ENCODE data around the gene TENM3.

TENM3 gene

DNA sequence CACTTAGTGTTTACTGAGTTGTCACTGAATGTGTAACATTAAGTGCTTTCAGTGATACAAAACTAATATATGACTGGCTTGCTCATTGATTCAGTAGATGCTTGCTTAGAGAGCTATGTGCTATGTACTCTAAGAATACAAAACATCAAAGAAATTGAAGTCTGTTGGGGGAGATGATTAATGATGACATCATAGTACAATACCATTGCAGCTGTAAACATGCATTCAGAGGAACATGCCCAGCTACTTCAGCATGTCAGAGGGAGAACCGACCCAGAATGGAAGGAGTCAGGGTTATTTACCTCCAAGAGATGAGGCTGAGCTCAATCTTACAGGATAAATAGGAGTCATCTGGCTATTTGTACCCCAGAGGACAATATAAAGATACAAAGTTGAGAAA lies 290.8 kb downstream of the TENM3 start:
- no peak for DNase-seq

DNA sequence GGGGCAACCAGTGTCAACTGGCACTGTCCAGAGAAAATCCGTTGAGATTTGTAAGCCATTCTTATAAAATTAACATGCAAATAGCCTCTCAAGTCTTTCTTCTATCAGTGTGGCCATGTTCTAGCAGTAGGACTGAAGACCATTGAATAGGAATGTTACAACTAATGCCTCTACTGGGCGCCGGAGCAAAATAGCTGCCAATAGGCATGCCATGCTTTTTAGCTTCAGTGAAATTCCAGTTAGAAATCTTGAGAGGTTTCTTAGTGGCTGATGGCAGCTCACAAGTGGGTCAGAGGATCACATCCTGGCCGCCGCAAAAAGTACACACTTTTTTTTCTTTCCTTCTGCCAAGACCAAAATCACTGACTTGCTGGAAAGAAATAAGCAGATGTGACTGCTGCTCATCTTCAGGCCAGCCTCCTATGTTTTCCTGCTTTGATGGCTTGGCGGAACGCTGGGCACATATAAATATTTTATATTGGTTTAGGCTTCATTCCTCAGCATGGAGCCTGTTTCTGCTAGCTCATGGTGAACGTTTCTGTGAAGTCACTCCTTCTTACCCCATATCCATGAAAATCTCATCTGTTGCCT lies 293.1 kb downstream of the TENM3 start:
- DNase-seq, result no peak

GRCh38 chr4:182537031-182537795 lies 294.0 kb downstream of the TENM3 start:
- DNase-seq, result no peak

DNA sequence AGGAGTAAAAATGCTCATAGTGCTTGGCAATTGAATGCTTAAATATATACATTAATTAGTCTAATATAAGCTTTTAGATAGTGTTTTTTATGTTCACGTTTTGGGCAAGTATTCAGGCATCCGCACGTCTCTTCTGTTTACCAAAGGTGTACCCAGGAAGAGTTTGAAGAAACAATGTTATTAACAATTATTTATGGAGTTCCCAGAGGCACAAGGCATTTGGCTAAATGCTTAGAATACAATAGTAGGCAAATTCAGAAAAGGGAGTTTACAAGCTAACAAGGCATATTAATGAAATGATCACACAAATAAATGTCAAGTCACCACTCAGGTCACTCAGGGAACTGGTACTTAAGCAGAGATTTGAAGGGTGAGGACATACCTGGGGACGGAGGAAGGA lies 294.8 kb downstream of the TENM3 start:
- DNase-seq, result no peak

DNA sequence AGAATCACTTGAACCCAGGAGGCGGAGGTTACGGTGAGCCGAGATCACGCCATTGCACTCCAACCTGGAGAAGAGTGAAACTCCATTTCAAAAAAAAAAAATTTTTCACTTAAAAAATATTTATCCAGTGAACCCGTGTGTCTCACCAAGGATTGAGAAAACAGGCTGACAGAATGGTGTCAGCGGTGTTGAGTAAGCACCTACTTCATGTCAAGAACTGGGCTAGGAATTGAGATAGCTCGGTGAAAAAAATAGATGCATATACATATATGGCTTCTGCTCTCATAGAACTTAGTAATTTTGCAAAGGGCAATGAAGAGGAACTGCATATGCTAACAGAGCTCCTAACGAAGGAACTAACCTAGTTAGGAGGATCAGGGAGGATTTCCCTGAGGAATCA lies 297.3 kb downstream of the TENM3 start:
- no peak for DNase-seq

GRCh38 chr4:182547435-182547834 lies 304.2 kb downstream of the TENM3 start:
- DNase-seq, result peak; percentile 17 to 18

GRCh38 chr4:182548156-182548555 lies 305.0 kb downstream of the TENM3 start:
- no peak for DNase-seq

DNA sequence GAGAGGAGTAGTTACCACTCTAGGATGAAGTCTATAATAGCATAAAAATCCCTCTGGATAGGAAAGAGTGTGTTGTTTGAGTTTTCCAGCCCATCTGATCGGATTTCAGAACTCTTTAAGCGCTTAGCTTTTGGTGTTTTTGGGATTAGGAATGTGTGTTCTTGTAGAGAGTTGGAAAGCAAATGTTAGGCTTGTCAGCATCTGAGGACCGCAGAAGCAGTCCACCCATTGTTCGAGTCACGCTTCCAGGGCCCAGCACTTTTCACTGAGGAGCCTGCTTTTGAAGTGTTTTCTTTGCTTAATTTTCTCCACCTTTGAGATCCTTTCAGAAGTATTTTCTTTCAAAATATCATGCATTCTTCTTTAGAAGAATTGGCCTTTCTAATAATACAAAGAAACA lies 306.2 kb downstream of the TENM3 start:
- DNase-seq, result no peak

GRCh38 chr4:182552948-182553347 lies 309.7 kb downstream of the TENM3 start:
- DNase-seq, result no peak

DNA sequence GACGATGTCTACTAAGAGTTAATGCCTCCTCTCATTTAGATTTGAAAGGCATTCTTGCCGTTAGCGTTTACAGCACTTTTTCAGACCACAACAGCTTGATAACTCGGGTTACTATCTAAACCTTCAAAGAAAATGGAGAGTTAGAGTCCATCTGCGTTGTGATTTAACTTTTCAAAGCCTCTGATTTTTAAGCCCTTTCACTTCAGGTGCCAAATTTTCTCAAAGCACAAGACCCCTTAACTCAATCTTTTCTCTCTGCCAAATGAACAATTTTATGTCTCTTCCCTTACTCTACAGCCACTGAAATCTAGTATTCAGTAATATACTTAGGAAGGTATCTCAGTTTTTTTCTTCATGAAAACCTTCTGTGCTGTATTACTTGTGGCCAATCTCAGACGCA lies 310.5 kb downstream of the TENM3 start:
- no peak for DNase-seq

DNA sequence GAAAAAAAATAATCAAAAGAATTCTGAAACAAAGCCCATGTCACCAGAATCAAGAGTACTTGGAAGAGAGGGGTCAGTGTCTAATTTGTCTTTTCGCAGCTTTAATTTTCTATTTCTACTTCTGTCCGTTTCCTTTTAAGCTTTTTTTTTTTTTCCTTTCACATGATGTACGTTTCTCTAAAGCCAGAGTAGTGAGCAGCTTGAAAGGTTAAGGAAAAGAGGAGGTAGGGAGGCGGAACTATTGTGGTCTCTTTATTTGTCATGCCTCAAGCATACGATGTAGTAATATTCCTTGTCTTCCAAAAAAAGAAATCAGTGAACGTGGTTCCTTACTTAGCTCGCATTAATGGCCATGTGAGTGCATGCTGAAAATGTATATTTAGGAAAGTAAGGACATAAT lies 311.5 kb downstream of the TENM3 start:
- no peak for DNase-seq

DNA sequence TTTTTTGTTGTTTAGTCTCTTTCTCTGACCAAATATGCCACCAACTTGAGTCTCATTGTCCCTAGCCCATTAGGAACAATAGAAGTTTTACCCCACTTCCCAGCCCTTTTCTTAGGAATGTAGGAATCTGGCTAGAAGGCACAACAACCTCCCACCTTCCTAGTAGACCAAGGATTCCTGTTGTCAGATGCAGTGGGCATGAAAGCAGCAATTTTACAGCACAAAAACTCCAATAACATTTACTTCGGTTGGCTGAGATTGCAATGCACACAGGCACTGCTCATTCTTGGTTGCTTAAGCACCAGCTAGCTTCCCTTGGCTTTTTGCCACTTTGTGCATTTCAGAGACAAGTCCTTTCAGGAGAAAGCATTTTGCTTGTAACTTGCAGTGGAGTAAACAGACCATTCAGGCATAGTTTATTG lies 312.8 kb downstream of the TENM3 start:
- no peak for DNase-seq

- DNase-seq, result no peak
These were observed 313.4 kb downstream of the TENM3 start for GRCh38 chr4:182556580-182556979.

DNA sequence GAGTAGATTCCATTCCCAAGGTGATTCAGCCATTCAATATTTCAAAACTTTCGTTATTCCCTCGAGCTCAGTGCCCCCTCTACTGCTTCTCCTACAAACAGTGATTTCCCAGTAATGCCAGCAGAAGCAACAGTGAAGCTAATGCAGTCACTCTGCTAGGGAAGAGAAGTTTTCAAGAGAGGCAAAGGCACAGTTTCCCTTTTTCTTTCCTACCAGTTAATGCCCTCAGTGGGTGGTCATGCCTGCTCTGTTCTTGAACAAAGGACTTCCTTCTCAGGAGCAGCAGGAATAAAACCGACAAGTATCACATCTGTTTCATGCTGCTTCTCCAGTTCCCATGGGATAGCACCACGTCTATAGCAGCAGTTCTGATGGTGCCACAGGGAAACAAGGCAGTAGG lies 317.2 kb downstream of the TENM3 start:
- DNase-seq, result no peak

DNA sequence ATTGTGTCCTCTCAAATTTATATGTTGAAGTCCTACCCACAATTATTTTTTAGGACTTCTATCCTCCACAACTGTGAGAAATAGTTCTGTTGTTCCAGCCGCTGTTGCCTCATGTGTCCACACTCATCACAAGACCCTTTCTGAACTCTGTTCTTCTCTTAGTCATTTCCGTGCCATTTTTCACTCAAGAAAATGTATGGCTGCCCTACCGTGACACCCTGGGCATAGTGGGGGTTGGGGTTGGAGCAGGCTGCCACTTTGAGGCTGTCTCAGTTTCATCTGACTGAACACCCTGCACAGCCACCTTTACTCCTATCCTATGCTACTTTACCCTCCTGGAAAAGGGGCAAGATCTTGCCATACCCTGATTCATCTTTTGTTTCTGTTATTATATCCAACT lies 319.1 kb downstream of the TENM3 start:
- DNase-seq, result no peak

GRCh38 chr4:182564724-182565369 lies 321.6 kb downstream of the TENM3 start:
- DNase-seq, result no peak

DNA sequence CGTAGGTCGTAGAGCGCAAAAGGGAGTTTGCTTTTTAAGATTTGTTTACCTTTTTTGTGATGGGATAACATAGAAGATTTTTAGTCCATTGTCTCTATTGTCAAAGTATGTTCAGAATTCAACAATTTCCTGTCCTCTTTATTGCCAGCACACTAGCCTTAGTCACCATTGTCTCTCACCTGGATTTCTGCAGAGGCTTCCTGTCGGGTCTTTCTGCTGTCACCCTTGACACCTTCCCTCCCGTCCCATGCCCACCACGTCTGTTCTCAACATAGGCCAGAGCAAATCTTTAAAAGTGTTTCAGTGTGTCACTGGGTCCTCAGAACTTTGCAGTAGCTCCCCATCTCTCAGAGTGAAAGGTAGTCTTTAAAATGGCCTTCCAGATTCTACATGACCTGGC lies 323.9 kb downstream of the TENM3 start:
- DNase-seq, result no peak

- no peak for DNase-seq
These were observed 326.4 kb downstream of the TENM3 start for GRCh38 chr4:182569561-182569960.

- DNase-seq, result no peak
These were observed 331.5 kb downstream of the TENM3 start for GRCh38 chr4:182574706-182575105.

GRCh38 chr4:182575225-182575624 lies 332.0 kb downstream of the TENM3 start:
- no peak for DNase-seq

GRCh38 chr4:182576601-182577289 lies 333.5 kb downstream of the TENM3 start:
- no peak for DNase-seq

DNA sequence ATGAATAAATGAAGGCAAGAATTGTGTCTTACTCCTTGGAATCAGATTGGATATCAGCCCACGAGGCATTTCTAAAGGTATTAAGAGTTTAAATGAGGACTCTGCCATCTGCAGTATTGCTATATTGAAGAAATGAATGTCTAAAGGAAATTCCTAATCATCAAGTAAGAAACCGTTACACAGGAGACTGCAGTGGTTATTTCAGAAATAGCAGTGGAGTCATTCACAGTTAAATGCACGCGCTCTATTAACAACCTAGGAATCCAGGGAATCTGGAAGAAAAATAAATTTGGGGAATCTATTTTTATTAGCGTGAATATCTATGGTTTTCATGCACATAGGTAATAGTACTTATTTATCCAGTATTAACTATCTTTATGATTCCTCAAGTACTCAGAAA lies 334.2 kb downstream of the TENM3 start:
- no peak for DNase-seq

GRCh38 chr4:182578402-182578801 lies 335.2 kb downstream of the TENM3 start:
- DNase-seq, result no peak

DNA sequence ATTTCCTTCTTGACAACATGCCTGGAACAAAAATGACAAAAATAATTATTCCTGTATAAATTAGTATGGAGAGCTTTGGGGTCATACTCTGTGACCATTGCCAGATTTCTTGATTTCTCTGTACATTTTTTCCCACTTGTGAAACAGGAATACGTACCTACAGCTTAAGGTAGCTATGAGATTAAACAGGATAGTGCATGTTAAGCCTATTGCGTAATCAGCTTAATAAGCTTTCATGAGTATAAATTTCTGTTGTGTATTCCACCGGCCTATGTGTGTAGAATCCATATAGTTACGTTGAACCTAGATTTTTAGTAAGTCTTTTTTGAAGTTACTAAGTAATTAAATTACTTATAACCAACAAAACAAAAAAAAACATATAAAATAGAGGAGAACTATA lies 339.0 kb downstream of the TENM3 start:
- no peak for DNase-seq

Measured in activated T-cell treated with anti-CD3 and anti-CD28 coated beads, Interleukin-2, amount 50 U/mL, for 48 hours (primary cell).